HepG2 (cell line): Measurements from ENCODE around the gene ASB7. TPM values are rescaled to one million over a fixed set of nuclear protein-coding genes. Genes with fewer than 3 reads are reported as not detected.

Experiments used
- ATAC-seq: fragments of 200-7000 bp; cut with Tn5 transposase; 3 replicates; pipeline ENCODE4 v1.9.1; 2020; ENCODE audit warnings: mild to moderate bottlenecking, moderate library complexity
- BruUV-seq: library from RNA; stranded (reverse); fragments of 400-500 nt; replicated peaks from 2 replicates; lab custom pipeline; 2021; lab: Mats Ljungman, UMichigan
- CTCF ChIA-PET: fragments of 300-600 bp; formaldehyde crosslinking; extraction: SDS; loops from one replicate; lab custom pipeline; 2021; ENCODE audit warnings: low total read pairs, inconsistent platforms, low intra/inter-chr PET ratio; lab: Yijun Ruan, JAX
- POLR2A ChIA-PET: fragments of 350-600 bp; sonication (Branson Sonifier 250); formaldehyde crosslinking; loops from one replicate; lab custom pipeline; 2020; ENCODE audit warnings: antibody characterized with exemption, inconsistent platforms; lab: Yijun Ruan, JAX
- DNase-seq: peaks from one replicate; pipeline ENCODE4 v3.0.0-alpha.2; 2015; ENCODE audit warnings: low spot score
- FAIRE-seq: peaks from 3 replicates; lab custom pipeline; 2011; peaks lifted over from hg19 to GRCh38; lab: Jason Lieb, UNC
- H2AFZ ChIP-seq: one replicate; pipeline ENCODE4 v1.6.1; 2011; ENCODE audit warnings: low read length, inconsistent platforms
- H3K27ac ChIP-seq: fragments of 300-600 bp; 3 replicates; pipeline ENCODE4 v1.8.0; 2011; ENCODE audit warnings: mixed run types, mild to moderate bottlenecking, mixed read lengths, low read length, inconsistent platforms; ENCODE audit not compliant: insufficient read depth; ENCODE audit errors: extremely low read length
- H3K27me3 ChIP-seq, 2 experiments: fragments of 200-600 bp in 1 of 2; 2 replicates in 1 of 2; 3 replicates in 1 of 2; pipeline versions ENCODE4 v1.6.0 to v1.8.0; 2011; ENCODE audit warnings: low read length in 2 of 2, mild to moderate bottlenecking in 2 of 2, moderate library complexity in 2 of 2, inconsistent platforms in 1 of 2; ENCODE audit not compliant: insufficient read depth in 2 of 2, control insufficient read depth in 1 of 2
- H3K36me3 ChIP-seq, 2 experiments: fragments of 200-600 bp in 1 of 2; replicated peaks in 1 of 2; 2 replicates in 1 of 2; 3 replicates in 1 of 2; pipeline versions ENCODE4 v1.5.1 to v1.8.0; 2011; ENCODE audit warnings: low read length in 2 of 2, inconsistent platforms in 1 of 2; ENCODE audit not compliant: insufficient read depth in 2 of 2, control insufficient read depth in 1 of 2
- H3K4me1 ChIP-seq: 2 replicates; pipeline ENCODE4 v1.5.1; 2012; ENCODE audit warnings: low read length, inconsistent platforms; ENCODE audit not compliant: insufficient read depth
- H3K4me2 ChIP-seq: 2 replicates; pipeline ENCODE4 v1.6.0; 2011; ENCODE audit warnings: low read depth, low read length, inconsistent platforms
- H3K4me3 ChIP-seq, 3 experiments: fragments of 200-600 bp in 1 of 3; sonication (generic), shearing (Covaris generic) in 1 of 3; replicated peaks in 1 of 3; 2 replicates each; pipeline ENCODE4 v1.5.1; 2011 to 2016; ENCODE audit warnings: low read length in 3 of 3, inconsistent platforms in 2 of 3, low read depth in 2 of 3, mild to moderate bottlenecking in 2 of 3, control low read depth in 1 of 3, mixed read lengths in 1 of 3; ENCODE audit not compliant: insufficient read depth in 1 of 3
- H3K79me2 ChIP-seq: one replicate; pipeline ENCODE4 v1.6.1; 2011; ENCODE audit warnings: low read length, inconsistent platforms; ENCODE audit not compliant: insufficient read depth
- H3K9ac ChIP-seq: 2 replicates; pipeline ENCODE4 v1.6.0; 2011; ENCODE audit warnings: mild to moderate bottlenecking, low read depth, low read length, inconsistent platforms; ENCODE audit not compliant: insufficient read depth
- H3K9me3 ChIP-seq: 2 replicates; pipeline ENCODE4 v1.5.1; 2012; ENCODE audit warnings: mild to moderate bottlenecking, low read length
- H4K20me1 ChIP-seq: 2 replicates; pipeline ENCODE4 v1.6.0; 2011; ENCODE audit warnings: inconsistent platforms, mild to moderate bottlenecking, low read length, moderate library complexity; ENCODE audit not compliant: insufficient read depth
- GLMP ChIP-seq: sonication (generic); formaldehyde crosslinking; IDR thresholded peaks from 2 replicates; pipeline ENCODE4 v1.9.0; 2021; ENCODE audit warnings: missing genetic modification reagents, mild to moderate bottlenecking, borderline replicate concordance
- HMG20A ChIP-seq: IDR thresholded peaks from 2 replicates; pipeline ENCODE4 v1.6.1; 2016; ENCODE audit warnings: borderline replicate concordance
- HOXD1 ChIP-seq: sonication (generic); formaldehyde crosslinking; IDR thresholded peaks from 2 replicates; pipeline ENCODE4 v1.5.0; 2020; ENCODE audit warnings: missing genetic modification reagents
- SNAI1 ChIP-seq: sonication (generic); formaldehyde crosslinking; IDR thresholded peaks from 2 replicates; pipeline ENCODE4 v1.5.0; 2020; ENCODE audit warnings: mild to moderate bottlenecking, missing genetic modification reagents, borderline replicate concordance
- SNAPC5 ChIP-seq: sonication (generic); formaldehyde crosslinking; IDR thresholded peaks from 2 replicates; pipeline ENCODE4 v1.8.1; 2023; ENCODE audit warnings: mild to moderate bottlenecking, missing genetic modification reagents, borderline replicate concordance
- ZBTB46 ChIP-seq: sonication (generic); formaldehyde crosslinking; IDR thresholded peaks from 2 replicates; pipeline ENCODE4 v1.4.0; 2020; ENCODE audit warnings: mild to moderate bottlenecking, missing genetic modification reagents, borderline replicate concordance
- ZNF296 ChIP-seq: sonication (generic); formaldehyde crosslinking; conservative IDR thresholded peaks from 2 replicates; pipeline ENCODE4 v1.5.0; 2020; ENCODE audit warnings: mild to moderate bottlenecking, missing genetic modification reagents
- ZNF333 ChIP-seq: sonication (generic); formaldehyde crosslinking; IDR thresholded peaks from 2 replicates; pipeline ENCODE4 v1.4.0; 2020; ENCODE audit warnings: mild to moderate bottlenecking, missing genetic modification reagents, borderline replicate concordance
- ZNF687 ChIP-seq: sonication (generic); formaldehyde crosslinking; IDR thresholded peaks from 2 replicates; pipeline ENCODE4 v1.5.1; 2020; ENCODE audit warnings: mild to moderate bottlenecking, missing genetic modification reagents, moderate library complexity
- ZNF7 ChIP-seq: IDR thresholded peaks from 2 replicates; pipeline ENCODE4 v1.6.1; 2016; ENCODE audit warnings: missing biosample characterization, missing genetic modification reagents
- ZNF709 ChIP-seq: sonication (generic); formaldehyde crosslinking; IDR thresholded peaks from 2 replicates; pipeline ENCODE4 v1.5.0; 2020; ENCODE audit warnings: mild to moderate bottlenecking, missing genetic modification reagents
- WGBS: methylation state at CpG from one replicate; pipeline ENCODE4 v1.1.6; 2017; ENCODE audit warnings: low lambda C conversion rate; 5-methylcytosine and 5-hydroxymethylcytosine counted together
- in situ Hi-C: cut with HindIII; loops from 2 replicates; pipeline ENCODE4 v1.10.0; 2017; ENCODE audit warnings: low pct_unique_long_range_greater_than_20kb; ENCODE audit not compliant: extremely low pct_ligation_motif_present
- intact Hi-C: fragments of 100-400 bp; cut with micrococcal nuclease; formaldehyde crosslinking; loops from one replicate; pipeline ENCODE4 v1.10.0; 2022; ENCODE audit not compliant: unreplicated experiment
- polyA plus RNA-seq, 8 experiments: library from polyadenylated mRNA; depleted of rRNA in 3 of 8; stranded (reverse) in 7 of 8; unstranded in 1 of 8; fragments of >200 nt; fragmentation: Illumina TruSeq in 4 of 8; extraction: Trizol in 4 of 8; gene quantifications; 2 replicates each; pipeline versions ENCODE4 v1.2.1 to v1.2.3, GENCODE V29; 2011 to 2016; ENCODE audit warnings: low read depth in 4 of 8, missing spikeins in 1 of 8, mixed read lengths in 1 of 8; ENCODE audit not compliant: insufficient read depth in 1 of 8
- total RNA-seq, 5 experiments: library from RNA; depleted of rRNA; stranded (reverse); fragments of >200 nt; fragmentation: Illumina TruSeq; extraction: Trizol; gene quantifications; 2 replicates each; pipeline ENCODE4 v1.2.3, GENCODE V29; 2016; ENCODE audit warnings: low read depth in 1 of 5

Gene ASB7
- total and polyA plus RNA-seq, 2 of the 13 experiments (the other 11 are each of a cell fraction or from before 2014, with no cell fraction given) = 7.7 to 12.1 TPM

GRCh38 chr15:100651253-100651652, 48.9 kb downstream of the ASB7 start (continued):
- no peak for TF ChIP-seq ZNF7
- TF ChIP-seq, all 625 proteins: peak for 0

GRCh38 chr15:100652116-100652515, 49.7 kb downstream of the ASB7 start:
- H3K79me2 ChIP-seq = no peaks in the 10 kb centered on the region
- H2AFZ ChIP-seq = no peak overlapping the region
- CTCF ChIA-PET = no interaction called here
- no peak overlapping the region for H3K9ac ChIP-seq
- POLR2A ChIA-PET = no interaction called here
- H3K4me3 ChIP-seq = no peak overlapping the region
- TF ChIP-seq GLMP (CRISPR knock-in tag) (no peak), ZNF333 (CRISPR knock-in tag) (no peak), ZBTB46 (CRISPR knock-in tag) (no peak), HOXD1 (CRISPR knock-in tag) (no peak), HMG20A (CRISPR knock-in tag) (no peak), ZNF296 (CRISPR knock-in tag) (no peak), SNAI1 (no peak), SNAPC5 (CRISPR knock-in tag) (no peak), ZNF687 (CRISPR knock-in tag) (no peak), ZNF709 (CRISPR knock-in tag) (no peak)
- FAIRE-seq (no peak), ATAC-seq (no peak), DNase-seq (no peak)
- H3K36me3 ChIP-seq = peaks cover 3 to 17% of the 10 kb centered on the region in 2 experiments; a peak in 4 of 5 replicates
- H3K9me3 ChIP-seq = no peaks in the 10 kb centered on the region
- no peaks in the 10 kb centered on the region for H3K27me3 ChIP-seq
- BruUV-seq = no TSS peak
- H4K20me1 ChIP-seq = no peaks in the 10 kb centered on the region; the same call in 1 of the 2 replicates
- no peaks in the 10 kb centered on the region for H3K4me1 ChIP-seq
- in situ Hi-C loops = loop anchor here (25.0 kb wide), 2 partner anchors 360 to 610 kb away; partner anchors contain the start of gene CHSY1
- H3K4me2 ChIP-seq = no peak overlapping the region
- WGBS = 95% methylated on average over 2 of the region's 2 CpGs
- intact Hi-C loops = no loop called here
- no peak overlapping the region for H3K27ac ChIP-seq
